GM18505 (cell line): Measurements from ENCODE around the gene CHD5.
"Not testable (repeated sequence)": the region's sequence is repeated elsewhere in the genome, so short reads cannot be mapped to it uniquely, and the experiment has no call there.

Experiments
- ATAC-seq: cut with Tn5 transposase; IDR thresholded peaks from one replicate; pipeline ENCODE4 v1.9.1; 2021; ENCODE audit not compliant: unreplicated experiment
- POLR2A ChIP-seq: IDR thresholded peaks from 4 replicates; pipeline ENCODE4 v1.6.1; 2011; ENCODE audit warnings: borderline replicate concordance; ENCODE audit not compliant: insufficient read depth, insufficient read length; ENCODE audit errors: extremely low read depth

Gene CHD5

GRCh38 chr1:6082430-6082971 lies 97.6 kb downstream of the CHD5 start:
- ATAC-seq = no peak
- no peak for TF ChIP-seq POLR2A

- TF ChIP-seq POLR2A = no peak
- no peak for ATAC-seq
These were observed 98.2 kb downstream of the CHD5 start for GRCh38 chr1:6081901-6082300.

GRCh38 chr1:6080469-6080868 lies 99.7 kb downstream of the CHD5 start:
- ATAC-seq = no peak
- no peak for TF ChIP-seq POLR2A

- no peak for TF ChIP-seq POLR2A
- no peak for ATAC-seq
These were observed 102.2 kb downstream of the CHD5 start for GRCh38 chr1:6077919-6078318.

GRCh38 chr1:6077506-6077905 lies 102.6 kb downstream of the CHD5 start:
- no peak for ATAC-seq
- no peak for TF ChIP-seq POLR2A

- not testable (repeated sequence) for ATAC-seq
These were observed 103.1 kb downstream of the CHD5 start for GRCh38 chr1:6077061-6077460.

GRCh38 chr1:6075748-6076147 lies 104.4 kb downstream of the CHD5 start:
- ATAC-seq = no peak
- TF ChIP-seq POLR2A = no peak

- no peak for ATAC-seq
- TF ChIP-seq POLR2A = no peak
These were observed 105.8 kb downstream of the CHD5 start for GRCh38 chr1:6074192-6074901.

GRCh38 chr1:6073480-6074053 lies 106.6 kb downstream of the CHD5 start:
- TF ChIP-seq POLR2A = no peak
- no peak for ATAC-seq

- no peak for TF ChIP-seq POLR2A
- no peak for ATAC-seq
These were observed 107.2 kb downstream of the CHD5 start for GRCh38 chr1:6072774-6073479.

- no peak for ATAC-seq
- no peak for TF ChIP-seq POLR2A
These were observed 108.9 kb downstream of the CHD5 start for GRCh38 chr1:6071219-6071618.

- no peak for TF ChIP-seq POLR2A
- no peak for ATAC-seq
These were observed 109.6 kb downstream of the CHD5 start for GRCh38 chr1:6070450-6070974.

- TF ChIP-seq POLR2A = no peak
- ATAC-seq = no peak
These were observed 110.5 kb downstream of the CHD5 start for GRCh38 chr1:6069573-6069972.

- no peak for TF ChIP-seq POLR2A
- ATAC-seq = no peak
These were observed 111.2 kb downstream of the CHD5 start for GRCh38 chr1:6068932-6069331.
